GM19468 (cell line): ENCODE measurements around the gene PTER.

ENCODE experiments used
- ATAC-seq: cut with Tn5 transposase; IDR thresholded peaks from one replicate; pipeline ENCODE4 v1.9.1; 2021; ENCODE audit warnings: mild to moderate bottlenecking, moderate library complexity, moderate number of reproducible peaks; ENCODE audit not compliant: unreplicated experiment; ENCODE audit errors: extremely low read depth

The PTER gene

GRCh38 chr10:16436758-16437539 is at the start of gene PTER:
PTER (plus strand) TSS chr10:16437010; CDS start chr10:16484385, 47,375 bp downstream.
- peak; percentile 89 for ATAC-seq

GRCh38 chr10:16392531-16393069 is 44.2 kb upstream of the PTER start:
- no peak for ATAC-seq

- no peak for ATAC-seq
Observed at GRCh38 chr10:16393271-16393858, 43.4 kb upstream of the PTER start.

- ATAC-seq, result no peak
Observed at GRCh38 chr10:16401416-16401815, 35.4 kb upstream of the PTER start.

- ATAC-seq, result no peak
Observed at GRCh38 chr10:16408379-16408778, 28.4 kb upstream of the PTER start.

- no peak for ATAC-seq
Observed at GRCh38 chr10:16417341-16417740, 19.5 kb upstream of the PTER start.

- no peak for ATAC-seq
Observed at GRCh38 chr10:16423599-16423998, 13.2 kb upstream of the PTER start.

GRCh38 chr10:16425449-16425848 is 11.4 kb upstream of the PTER start:
- no peak for ATAC-seq

- ATAC-seq, result no peak
Observed at GRCh38 chr10:16429539-16429938, 7.3 kb upstream of the PTER start.

- ATAC-seq, result peak; percentile 1
Observed at GRCh38 chr10:16436367-16436757, 448 bp upstream of the PTER start.

- ATAC-seq, result no peak
Observed at GRCh38 chr10:16437540-16437894, 707 bp downstream of the PTER start.

- ATAC-seq, result no peak
Observed at GRCh38 chr10:16439295-16439694, 2.5 kb downstream of the PTER start.

- no peak for ATAC-seq
Observed at GRCh38 chr10:16440396-16441133, 3.8 kb downstream of the PTER start.

GRCh38 chr10:16441173-16441840 is 4.5 kb downstream of the PTER start:
- no peak for ATAC-seq

- no peak for ATAC-seq
Observed at GRCh38 chr10:16442914-16443313, 6.1 kb downstream of the PTER start.

- no peak for ATAC-seq
Observed at GRCh38 chr10:16445770-16446469, 9.1 kb downstream of the PTER start.

GRCh38 chr10:16449454-16449853 is 12.6 kb downstream of the PTER start:
- no peak for ATAC-seq

GRCh38 chr10:16458166-16458955 is 21.6 kb downstream of the PTER start:
- ATAC-seq, result no peak

- ATAC-seq, result no peak
Observed at GRCh38 chr10:16459423-16459939, 22.7 kb downstream of the PTER start.
